GM12878 (cell line): ENCODE results near the gene REEP1.

ENCODE experiments used
- CTCF ChIP-seq, 3 experiments: IDR thresholded peaks in 2 of 3; conservative IDR thresholded peaks in 1 of 3; 2 replicates each; pipeline ENCODE4 v1.5.1; 2011; ENCODE audit warnings: low read depth in 3 of 3, low read length in 3 of 3, mild to moderate bottlenecking in 3 of 3, control low read depth in 2 of 3, moderate library complexity in 2 of 3, inconsistent platforms in 1 of 3, mixed read lengths in 1 of 3; ENCODE audit not compliant: control insufficient read depth in 2 of 3, insufficient read depth in 1 of 3; ENCODE audit errors: extremely low read depth in 1 of 3
- EZH2 ChIP-seq: IDR thresholded peaks from 2 replicates; pipeline ENCODE4 v1.6.1; 2012; ENCODE audit warnings: low read depth, mild to moderate bottlenecking, control low read depth, inconsistent platforms, low read length, borderline replicate concordance; ENCODE audit not compliant: control insufficient read depth
- GABPA ChIP-seq: IDR thresholded peaks from 2 replicates; pipeline ENCODE4 v1.6.1; 2014; ENCODE audit warnings: antibody characterized with exemption, low read depth, mild to moderate bottlenecking, inconsistent platforms
- GATAD2B ChIP-seq: fragments of 450-650 bp; conservative IDR thresholded peaks from 2 replicates; pipeline ENCODE4 v1.6.1; 2017; ENCODE audit warnings: low read depth, mild to moderate bottlenecking, moderate library complexity
- HCFC1 ChIP-seq: fragments of 150-350 bp; IDR thresholded peaks from 2 replicates; pipeline ENCODE4 v1.6.1; 2014; ENCODE audit warnings: low read length
- JUNB ChIP-seq: IDR thresholded peaks from 2 replicates; pipeline ENCODE4 v1.6.1; 2016; ENCODE audit warnings: antibody characterized with exemption, mild to moderate bottlenecking
- MTA2 ChIP-seq: fragments of 450-650 bp; IDR thresholded peaks from 2 replicates; pipeline ENCODE4 v1.6.1; 2016; ENCODE audit warnings: low read depth, mild to moderate bottlenecking, moderate library complexity
- PAX8 ChIP-seq: fragments of 450-650 bp; IDR thresholded peaks from 2 replicates; pipeline ENCODE4 v1.6.1; 2017; ENCODE audit warnings: mild to moderate bottlenecking, moderate library complexity
- POLR2A ChIP-seq: IDR thresholded peaks from 2 replicates; pipeline ENCODE4 v1.6.1; 2011; ENCODE audit warnings: low read depth, mild to moderate bottlenecking, low read length
- POLR2AphosphoS2 ChIP-seq: IDR thresholded peaks from 2 replicates; pipeline ENCODE4 v1.6.1; 2011; ENCODE audit warnings: low read depth, mild to moderate bottlenecking, low read length, improper control_type of control experiment, moderate library complexity
- POLR2AphosphoS5 ChIP-seq: IDR thresholded peaks from 2 replicates; pipeline ENCODE4 v1.6.1; 2011; ENCODE audit warnings: mild to moderate bottlenecking, low read length, inconsistent platforms
- POU2F2 ChIP-seq: IDR thresholded peaks from 3 replicates; pipeline ENCODE4 v1.6.1; 2011; ENCODE audit warnings: low read depth, mild to moderate bottlenecking, low read length, borderline replicate concordance
- SREBF2 ChIP-seq: IDR thresholded peaks from 2 replicates; pipeline ENCODE4 v1.6.1; 2012; ENCODE audit warnings: mild to moderate bottlenecking, low read length
- ZNF687 ChIP-seq: fragments of 450-650 bp; IDR thresholded peaks from 2 replicates; pipeline ENCODE4 v1.6.1; 2017; ENCODE audit warnings: mild to moderate bottlenecking, moderate library complexity

- TF ChIP-seq HCFC1 (no peak), ZNF687 (no peak), EZH2 (no peak), CTCF (IDR thresholded peaks at IDR 0.05 in 2 of 3, conservative IDR thresholded peaks at IDR 0.05 in 1 of 3; ENCODE audit: control insufficient read depth in 2 of 3, extremely low read depth in 1 of 3, insufficient read depth in 1 of 3, low read depth in 3 of 3, low read length in 3 of 3) (no peak), SREBF2 (no peak), JUNB (no peak), PAX8 (no peak), MTA2 (no peak), POU2F2 (no peak), POLR2AphosphoS5 (no peak), GATAD2B (no peak), POLR2A (no peak), POLR2AphosphoS2 (no peak), GABPA (no peak)
Observed at GRCh38 chr2:86226070-86226469, 111.4 kb downstream of the REEP1 start.
